K562 (cell line): ENCODE data around the gene RGS7.

ENCODE experiments used
- BCL6 ChIP-seq: fragments of 250-450 bp; sonication (Bioruptor Pico); IDR thresholded peaks from 2 replicates; pipeline ENCODE4 v1.4.0; 2020
- RFX5 ChIP-seq: IDR thresholded peaks from 2 replicates; pipeline ENCODE4 v1.6.1; 2011; ENCODE audit warnings: low read depth, mild to moderate bottlenecking, improper control_type of control experiment, low read length
- TBL1XR1 ChIP-seq, 2 experiments: IDR thresholded peaks; 2 replicates each; pipeline ENCODE4 v1.6.1; 2012; ENCODE audit warnings: improper control_type of control experiment in 2 of 2, low read length in 2 of 2, mild to moderate bottlenecking in 1 of 2
- TF ChIP-seq, protein P1 (sequence below): fragments of 250-450 bp; sonication (Bioruptor Pico); IDR thresholded peaks from 2 replicates; pipeline ENCODE4 v1.8.0; 2021; ENCODE audit warnings: borderline replicate concordance, mild to moderate bottlenecking, moderate library complexity; ENCODE audit not compliant: poor library complexity, severe bottlenecking
- TF ChIP-seq, protein P2 (sequence below): sonication (generic); formaldehyde crosslinking; IDR thresholded peaks from 2 replicates; pipeline ENCODE4 v1.8.0; 2022; ENCODE audit warnings: mild to moderate bottlenecking, missing genetic modification reagents
- TF ChIP-seq, protein P3 (sequence below): sonication (generic); formaldehyde crosslinking; IDR thresholded peaks from 2 replicates; pipeline ENCODE4 v1.9.0; 2022; ENCODE audit warnings: mild to moderate bottlenecking, missing genetic modification reagents

DNA sequence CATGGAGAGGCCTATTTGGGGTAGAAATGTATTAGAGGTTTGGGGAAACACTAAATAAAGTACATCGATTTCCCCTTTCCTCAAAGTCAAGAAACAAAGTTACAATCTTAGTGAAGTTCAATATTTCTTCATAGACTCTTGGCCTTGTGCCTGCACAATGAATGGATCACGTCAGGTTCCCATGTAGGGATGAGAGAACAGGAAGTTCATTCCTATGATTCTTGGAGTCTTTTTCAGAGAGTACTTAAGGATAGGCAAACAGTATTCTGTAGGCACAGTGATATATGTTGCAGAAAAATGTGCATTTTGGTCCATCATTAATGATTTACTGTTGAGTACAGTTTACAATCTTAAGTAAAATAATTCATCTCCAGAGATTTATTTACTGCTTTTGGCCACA, 275.5 kb downstream of the RGS7 start:
- TF ChIP-seq BCL6 (CRISPR knock-in tag), result no peak
- TF ChIP-seq RFX5, result no peak
- TF ChIP-seq, protein P1, sequence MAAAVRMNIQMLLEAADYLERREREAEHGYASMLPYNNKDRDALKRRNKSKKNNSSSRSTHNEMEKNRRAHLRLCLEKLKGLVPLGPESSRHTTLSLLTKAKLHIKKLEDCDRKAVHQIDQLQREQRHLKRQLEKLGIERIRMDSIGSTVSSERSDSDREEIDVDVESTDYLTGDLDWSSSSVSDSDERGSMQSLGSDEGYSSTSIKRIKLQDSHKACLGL (CRISPR knock-in tag), result no peak
- TF ChIP-seq, protein P2, sequence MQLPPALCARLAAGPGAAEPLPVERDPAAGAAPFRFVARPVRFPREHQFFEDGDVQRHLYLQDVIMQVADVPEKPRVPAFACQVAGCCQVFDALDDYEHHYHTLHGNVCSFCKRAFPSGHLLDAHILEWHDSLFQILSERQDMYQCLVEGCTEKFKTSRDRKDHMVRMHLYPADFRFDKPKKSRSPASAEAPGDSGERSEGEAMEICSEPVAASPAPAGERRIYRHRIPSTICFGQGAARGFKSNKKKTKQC, result no peak
- no peak for TF ChIP-seq TBL1XR1 (IDR thresholded peaks at IDR 0.05; ENCODE audit: low read length in 2 of 2)
- TF ChIP-seq, protein P3, sequence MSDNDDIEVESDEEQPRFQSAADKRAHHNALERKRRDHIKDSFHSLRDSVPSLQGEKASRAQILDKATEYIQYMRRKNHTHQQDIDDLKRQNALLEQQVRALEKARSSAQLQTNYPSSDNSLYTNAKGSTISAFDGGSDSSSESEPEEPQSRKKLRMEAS (CRISPR knock-in tag), result no peak
